GM18867 (cell line): ENCODE results near the gene EBF3.
"Not testable (repeated sequence)": the region's sequence is repeated elsewhere in the genome, so short reads cannot be mapped to it uniquely, and the experiment has no call there.

Experiments used
- ATAC-seq: cut with Tn5 transposase; IDR thresholded peaks from one replicate; pipeline ENCODE4 v1.9.1; 2021; ENCODE audit warnings: mild to moderate bottlenecking, moderate library complexity; ENCODE audit not compliant: unreplicated experiment

The EBF3 gene

GRCh38 chr10:129929343-129930292 lies 34.5 kb downstream of the EBF3 start:
- no peak for ATAC-seq

GRCh38 chr10:129927351-129928120 lies 36.5 kb downstream of the EBF3 start:
- ATAC-seq = no peak

GRCh38 chr10:129926066-129927055 lies 37.7 kb downstream of the EBF3 start:
- ATAC-seq = no peak

- ATAC-seq = no peak
Measured at GRCh38 chr10:129924375-129925085, 39.5 kb downstream of the EBF3 start.

- ATAC-seq = no peak
Measured at GRCh38 chr10:129922598-129923123, 41.4 kb downstream of the EBF3 start.

- no peak for ATAC-seq
Measured at GRCh38 chr10:129921801-129922597, 42.1 kb downstream of the EBF3 start.

GRCh38 chr10:129921065-129921670 lies 42.9 kb downstream of the EBF3 start:
- no peak for ATAC-seq

- ATAC-seq = not testable (repeated sequence)
Measured at GRCh38 chr10:129920187-129920586, 43.9 kb downstream of the EBF3 start.

GRCh38 chr10:129919358-129919757 lies 44.7 kb downstream of the EBF3 start:
- no peak for ATAC-seq

- no peak for ATAC-seq
Measured at GRCh38 chr10:129918836-129919235, 45.2 kb downstream of the EBF3 start.

- no peak for ATAC-seq
Measured at GRCh38 chr10:129918401-129918800, 45.7 kb downstream of the EBF3 start.

- ATAC-seq = no peak
Measured at GRCh38 chr10:129917936-129918335, 46.1 kb downstream of the EBF3 start.

GRCh38 chr10:129916506-129916995 lies 47.5 kb downstream of the EBF3 start:
- ATAC-seq = no peak

- no peak for ATAC-seq
Measured at GRCh38 chr10:129915526-129916378, 48.3 kb downstream of the EBF3 start.

GRCh38 chr10:129914960-129915359 lies 49.1 kb downstream of the EBF3 start:
- ATAC-seq = no peak

GRCh38 chr10:129914153-129914855 lies 49.8 kb downstream of the EBF3 start:
- no peak for ATAC-seq
